ENCODE results near the gene RUBCNL. TPM values are rescaled to one million over a fixed set of nuclear protein-coding genes. Genes with fewer than 3 reads are reported as not detected.

Gene RUBCNL
- polyA plus RNA-seq, 1 of the 3 experiments (the other 2 are of a cell fraction), result 0.07 TPM

DNA sequence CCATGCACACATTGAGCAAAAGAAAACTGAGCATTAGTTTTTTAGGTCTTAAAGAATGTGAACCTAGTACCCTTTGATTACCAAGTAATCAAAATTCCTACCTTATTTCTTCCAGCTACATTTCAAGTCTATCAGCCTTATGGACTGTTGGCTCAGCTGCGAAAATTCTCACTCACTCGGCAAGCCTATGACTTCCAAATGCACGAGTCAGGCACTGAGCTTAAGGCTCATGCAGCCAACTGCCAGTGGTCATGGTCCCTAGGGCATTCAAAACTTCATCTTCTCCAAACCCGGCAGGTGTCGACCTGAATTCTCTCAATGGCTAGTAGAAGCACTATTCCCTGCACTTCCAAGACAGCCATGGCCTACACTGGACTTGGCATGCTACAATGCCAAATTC lies 41.2 kb downstream of the RUBCNL start:
- no peaks in the 10 kb centered on the region for H3K9me2 ChIP-seq
- CTCF ChIA-PET, result interaction anchor here (1.0 to 1.2 kb wide), 2 partner anchors 24 to 206 kb away, joined by 3 read pairs; no protein-coding TSS in a partner anchor
- H3K79me2 ChIP-seq (ENCODE audit: insufficient read depth), result no peaks in the 10 kb centered on the region
- H3K27ac ChIP-seq (ENCODE audit: low read depth in 2 of 2, low read length in 1 of 2), result no peak overlapping the region
- WGBS (ENCODE audit: low lambda C conversion rate), result 69% methylated on average over 5 of the region's 5 CpGs
- no peak overlapping the region for H2AFZ ChIP-seq (ENCODE audit: low read depth)
- POLR2A ChIA-PET, result interaction anchor here (0.6 kb wide), 1 partner anchor 599 kb away, joined by 3 read pairs; no protein-coding TSS in a partner anchor
- TF ChIP-seq SMC3 (IDR thresholded peaks at IDR 0.05; ENCODE audit: low read depth, low read length), result no peak
- TF ChIP-seq MXI1 (IDR thresholded peaks at IDR 0.05; ENCODE audit: low read depth, low read length), result no peak
- TF ChIP-seq RFX5 (IDR thresholded peaks at IDR 0.05; ENCODE audit: low read length), result no peak
- no peak for TF ChIP-seq TAF1 (IDR thresholded peaks at IDR 0.05; ENCODE audit: borderline replicate concordance, low read depth, low read length)
- no peak for TF ChIP-seq RAD21 (IDR thresholded peaks at IDR 0.05; ENCODE audit: low read length)
- TF ChIP-seq, protein P1, sequence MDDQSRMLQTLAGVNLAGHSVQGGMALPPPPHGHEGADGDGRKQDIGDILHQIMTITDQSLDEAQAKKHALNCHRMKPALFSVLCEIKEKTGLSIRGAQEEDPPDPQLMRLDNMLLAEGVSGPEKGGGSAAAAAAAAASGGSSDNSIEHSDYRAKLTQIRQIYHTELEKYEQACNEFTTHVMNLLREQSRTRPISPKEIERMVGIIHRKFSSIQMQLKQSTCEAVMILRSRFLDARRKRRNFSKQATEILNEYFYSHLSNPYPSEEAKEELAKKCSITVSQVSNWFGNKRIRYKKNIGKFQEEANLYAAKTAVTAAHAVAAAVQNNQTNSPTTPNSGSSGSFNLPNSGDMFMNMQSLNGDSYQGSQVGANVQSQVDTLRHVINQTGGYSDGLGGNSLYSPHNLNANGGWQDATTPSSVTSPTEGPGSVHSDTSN (IDR thresholded peaks at IDR 0.05), result no peak
- TF ChIP-seq, protein P2, sequence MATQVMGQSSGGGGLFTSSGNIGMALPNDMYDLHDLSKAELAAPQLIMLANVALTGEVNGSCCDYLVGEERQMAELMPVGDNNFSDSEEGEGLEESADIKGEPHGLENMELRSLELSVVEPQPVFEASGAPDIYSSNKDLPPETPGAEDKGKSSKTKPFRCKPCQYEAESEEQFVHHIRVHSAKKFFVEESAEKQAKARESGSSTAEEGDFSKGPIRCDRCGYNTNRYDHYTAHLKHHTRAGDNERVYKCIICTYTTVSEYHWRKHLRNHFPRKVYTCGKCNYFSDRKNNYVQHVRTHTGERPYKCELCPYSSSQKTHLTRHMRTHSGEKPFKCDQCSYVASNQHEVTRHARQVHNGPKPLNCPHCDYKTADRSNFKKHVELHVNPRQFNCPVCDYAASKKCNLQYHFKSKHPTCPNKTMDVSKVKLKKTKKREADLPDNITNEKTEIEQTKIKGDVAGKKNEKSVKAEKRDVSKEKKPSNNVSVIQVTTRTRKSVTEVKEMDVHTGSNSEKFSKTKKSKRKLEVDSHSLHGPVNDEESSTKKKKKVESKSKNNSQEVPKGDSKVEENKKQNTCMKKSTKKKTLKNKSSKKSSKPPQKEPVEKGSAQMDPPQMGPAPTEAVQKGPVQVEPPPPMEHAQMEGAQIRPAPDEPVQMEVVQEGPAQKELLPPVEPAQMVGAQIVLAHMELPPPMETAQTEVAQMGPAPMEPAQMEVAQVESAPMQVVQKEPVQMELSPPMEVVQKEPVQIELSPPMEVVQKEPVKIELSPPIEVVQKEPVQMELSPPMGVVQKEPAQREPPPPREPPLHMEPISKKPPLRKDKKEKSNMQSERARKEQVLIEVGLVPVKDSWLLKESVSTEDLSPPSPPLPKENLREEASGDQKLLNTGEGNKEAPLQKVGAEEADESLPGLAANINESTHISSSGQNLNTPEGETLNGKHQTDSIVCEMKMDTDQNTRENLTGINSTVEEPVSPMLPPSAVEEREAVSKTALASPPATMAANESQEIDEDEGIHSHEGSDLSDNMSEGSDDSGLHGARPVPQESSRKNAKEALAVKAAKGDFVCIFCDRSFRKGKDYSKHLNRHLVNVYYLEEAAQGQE (IDR thresholded peaks at IDR 0.05; ENCODE audit: low read depth, low read length), result no peak
- no peak for TF ChIP-seq GABPA (IDR thresholded peaks at IDR 0.05; ENCODE audit: low read depth)
- no peak for TF ChIP-seq NFIC (IDR thresholded peaks at IDR 0.05; ENCODE audit: borderline replicate concordance)
- TF ChIP-seq, protein P3, sequence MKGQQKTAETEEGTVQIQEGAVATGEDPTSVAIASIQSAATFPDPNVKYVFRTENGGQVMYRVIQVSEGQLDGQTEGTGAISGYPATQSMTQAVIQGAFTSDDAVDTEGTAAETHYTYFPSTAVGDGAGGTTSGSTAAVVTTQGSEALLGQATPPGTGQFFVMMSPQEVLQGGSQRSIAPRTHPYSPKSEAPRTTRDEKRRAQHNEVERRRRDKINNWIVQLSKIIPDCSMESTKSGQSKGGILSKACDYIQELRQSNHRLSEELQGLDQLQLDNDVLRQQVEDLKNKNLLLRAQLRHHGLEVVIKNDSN (IDR thresholded peaks at IDR 0.05; ENCODE audit: borderline replicate concordance, low read depth), result no peak
- TF ChIP-seq GATA2 (CRISPR knock-in tag; IDR thresholded peaks at IDR 0.05), result no peak
- TF ChIP-seq, protein P4, sequence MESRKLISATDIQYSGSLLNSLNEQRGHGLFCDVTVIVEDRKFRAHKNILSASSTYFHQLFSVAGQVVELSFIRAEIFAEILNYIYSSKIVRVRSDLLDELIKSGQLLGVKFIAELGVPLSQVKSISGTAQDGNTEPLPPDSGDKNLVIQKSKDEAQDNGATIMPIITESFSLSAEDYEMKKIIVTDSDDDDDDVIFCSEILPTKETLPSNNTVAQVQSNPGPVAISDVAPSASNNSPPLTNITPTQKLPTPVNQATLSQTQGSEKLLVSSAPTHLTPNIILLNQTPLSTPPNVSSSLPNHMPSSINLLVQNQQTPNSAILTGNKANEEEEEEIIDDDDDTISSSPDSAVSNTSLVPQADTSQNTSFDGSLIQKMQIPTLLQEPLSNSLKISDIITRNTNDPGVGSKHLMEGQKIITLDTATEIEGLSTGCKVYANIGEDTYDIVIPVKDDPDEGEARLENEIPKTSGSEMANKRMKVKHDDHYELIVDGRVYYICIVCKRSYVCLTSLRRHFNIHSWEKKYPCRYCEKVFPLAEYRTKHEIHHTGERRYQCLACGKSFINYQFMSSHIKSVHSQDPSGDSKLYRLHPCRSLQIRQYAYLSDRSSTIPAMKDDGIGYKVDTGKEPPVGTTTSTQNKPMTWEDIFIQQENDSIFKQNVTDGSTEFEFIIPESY (IDR thresholded peaks at IDR 0.05; ENCODE audit: borderline replicate concordance, low read depth), result no peak
- TF ChIP-seq JUND (IDR thresholded peaks at IDR 0.05), result no peak
- no peak overlapping the region for H3K4me3 ChIP-seq (ENCODE audit: low read depth in 2 of 2, low read length in 1 of 2)
- no peaks in the 10 kb centered on the region for H3K36me3 ChIP-seq (replicated peaks in 1 of 2; ENCODE audit: control insufficient read depth in 1 of 2, insufficient read depth in 2 of 2, low read length in 1 of 2)
- no peaks in the 10 kb centered on the region for H4K20me1 ChIP-seq (ENCODE audit: insufficient read depth)
- H3K9ac ChIP-seq, result no peak overlapping the region
- peaks cover 5 to 11% of the 10 kb centered on the region in 2 experiments; a peak in 2 of 4 replicates for H3K4me1 ChIP-seq (ENCODE audit: control insufficient read depth in 1 of 2, insufficient read depth in 2 of 2, low read depth in 1 of 2, low read length in 1 of 2)
- no peaks in the 10 kb centered on the region for H3F3A ChIP-seq (replicated peaks; ENCODE audit: insufficient read depth)
- no peaks in the 10 kb centered on the region for H3K27me3 ChIP-seq (ENCODE audit: insufficient read depth)
- DNase-seq, result no peak
- no peak overlapping the region for H3K4me2 ChIP-seq
- H3K9me3 ChIP-seq, result no peaks in the 10 kb centered on the region
